DND-41 (cell line): ENCODE results near the gene RELL2.

Experiments used
- CTCF ChIP-seq: IDR thresholded peaks from 2 replicates; pipeline ENCODE4 v1.5.1; 2012; ENCODE audit warnings: borderline replicate concordance, low read length, moderate library complexity, mild to moderate bottlenecking; ENCODE audit not compliant: poor library complexity, severe bottlenecking; ENCODE audit errors: extremely low read depth
- EZH2 ChIP-seq: IDR thresholded peaks from 3 replicates; pipeline ENCODE4 v1.6.1; 2012; ENCODE audit warnings: borderline replicate concordance, low read depth, mild to moderate bottlenecking, moderate library complexity, low read length, inconsistent platforms; ENCODE audit not compliant: severe bottlenecking

DNA sequence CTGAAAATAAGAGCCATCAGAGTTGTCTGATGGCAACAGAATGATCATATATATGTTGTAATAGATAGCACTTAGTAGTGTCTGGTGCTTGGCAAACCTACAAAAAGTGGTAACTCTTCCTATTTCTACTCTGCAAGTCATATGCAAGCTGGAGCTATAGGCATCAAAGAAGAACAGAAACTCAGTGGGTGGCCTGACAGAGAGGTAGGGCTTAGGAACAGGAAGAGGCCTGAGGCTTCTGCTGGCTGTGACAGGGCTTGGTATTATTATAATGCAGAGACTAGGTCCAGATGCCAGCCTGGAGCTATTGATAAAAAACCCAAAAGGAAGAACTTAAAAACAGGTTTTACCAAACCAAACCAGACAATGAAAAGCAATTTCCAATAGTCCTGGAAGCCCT lies 13.6 kb upstream of the RELL2 start:
- no peak for TF ChIP-seq EZH2
- no peak for TF ChIP-seq CTCF
